Right lobe of liver (tissue), 4 donors: ENCODE results near the gene PDE4B.

Experiments used
- POLR2A ChIP-seq: fragments of 450-650 bp; IDR thresholded peaks from one replicate; pipeline ENCODE4 v1.6.1; 2017; ENCODE audit warnings: antibody characterized with exemption, mild to moderate bottlenecking
- TF ChIP-seq, protein P1 (sequence below), 4 donors: fragments of 200-600 bp in 3 of 4; fragments of 450-650 bp in 1 of 4; IDR thresholded peaks; one replicate each; pipeline versions ENCODE4 v1.5.1 to v1.8.0; 2016 to 2022; ENCODE audit warnings: antibody characterized with exemption in 4 of 4, mild to moderate bottlenecking in 2 of 4
- donor health status: DM: no; HTN: no; CAD: no.
- donor health status: DM: no; HTN: no; CAD: no.
- donor health status: DM: no; HTN: yes; CAD: no.

DNA sequence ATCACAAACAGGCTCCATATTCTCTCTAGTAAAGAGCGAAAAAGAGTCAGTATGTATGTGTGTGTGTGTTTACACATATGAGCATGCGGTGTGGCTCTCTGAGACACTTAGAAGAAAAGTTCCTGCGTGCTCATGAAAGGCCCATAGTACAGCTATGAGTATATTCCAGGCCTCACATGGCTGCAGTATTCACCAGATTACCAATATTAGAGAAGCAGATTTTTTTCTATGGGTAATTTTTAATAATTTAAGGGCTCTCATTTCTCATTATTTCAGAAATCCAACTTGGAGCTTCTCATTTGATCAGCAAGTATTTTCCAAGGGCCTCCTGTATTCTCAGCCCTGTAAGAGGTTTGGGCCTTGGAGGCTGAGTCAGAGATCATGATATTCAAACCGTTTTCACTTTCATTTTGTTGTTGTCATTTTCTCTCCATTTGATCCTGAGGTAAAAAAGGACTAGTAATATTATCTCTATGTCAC, 508.3 kb downstream of the PDE4B start:
- TF ChIP-seq POLR2A, result no peak
- TF ChIP-seq, protein P1, sequence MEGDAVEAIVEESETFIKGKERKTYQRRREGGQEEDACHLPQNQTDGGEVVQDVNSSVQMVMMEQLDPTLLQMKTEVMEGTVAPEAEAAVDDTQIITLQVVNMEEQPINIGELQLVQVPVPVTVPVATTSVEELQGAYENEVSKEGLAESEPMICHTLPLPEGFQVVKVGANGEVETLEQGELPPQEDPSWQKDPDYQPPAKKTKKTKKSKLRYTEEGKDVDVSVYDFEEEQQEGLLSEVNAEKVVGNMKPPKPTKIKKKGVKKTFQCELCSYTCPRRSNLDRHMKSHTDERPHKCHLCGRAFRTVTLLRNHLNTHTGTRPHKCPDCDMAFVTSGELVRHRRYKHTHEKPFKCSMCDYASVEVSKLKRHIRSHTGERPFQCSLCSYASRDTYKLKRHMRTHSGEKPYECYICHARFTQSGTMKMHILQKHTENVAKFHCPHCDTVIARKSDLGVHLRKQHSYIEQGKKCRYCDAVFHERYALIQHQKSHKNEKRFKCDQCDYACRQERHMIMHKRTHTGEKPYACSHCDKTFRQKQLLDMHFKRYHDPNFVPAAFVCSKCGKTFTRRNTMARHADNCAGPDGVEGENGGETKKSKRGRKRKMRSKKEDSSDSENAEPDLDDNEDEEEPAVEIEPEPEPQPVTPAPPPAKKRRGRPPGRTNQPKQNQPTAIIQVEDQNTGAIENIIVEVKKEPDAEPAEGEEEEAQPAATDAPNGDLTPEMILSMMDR (IDR thresholded peaks at IDR 0.05), result no peak
